Adrenal gland (tissue), 5 donors: ENCODE data around the gene ARHGAP4.

ENCODE experiments used
- POLR2A ChIP-seq, 2 donors: fragments of 450-650 bp; IDR thresholded peaks; one replicate each; pipeline ENCODE4 v1.6.1; 2017; ENCODE audit warnings: antibody characterized with exemption in 2 of 2, mild to moderate bottlenecking in 2 of 2, moderate library complexity in 1 of 2
- TF ChIP-seq, protein P1 (sequence below), 6 experiments: fragments of 450-650 bp in 4 of 6; fragments of 200-600 bp in 2 of 6; sonication (generic) in 1 of 6; IDR thresholded peaks; 1 replicate in 5 of 6; 2 replicates in 1 of 6; pipeline versions ENCODE4 v1.5.1 to v1.8.0; 2016 to 2021; ENCODE audit warnings: antibody characterized with exemption in 6 of 6, mild to moderate bottlenecking in 2 of 6, moderate library complexity in 1 of 6
- donor health status: DM: no; HTN: no; CAD: no.

DNA sequence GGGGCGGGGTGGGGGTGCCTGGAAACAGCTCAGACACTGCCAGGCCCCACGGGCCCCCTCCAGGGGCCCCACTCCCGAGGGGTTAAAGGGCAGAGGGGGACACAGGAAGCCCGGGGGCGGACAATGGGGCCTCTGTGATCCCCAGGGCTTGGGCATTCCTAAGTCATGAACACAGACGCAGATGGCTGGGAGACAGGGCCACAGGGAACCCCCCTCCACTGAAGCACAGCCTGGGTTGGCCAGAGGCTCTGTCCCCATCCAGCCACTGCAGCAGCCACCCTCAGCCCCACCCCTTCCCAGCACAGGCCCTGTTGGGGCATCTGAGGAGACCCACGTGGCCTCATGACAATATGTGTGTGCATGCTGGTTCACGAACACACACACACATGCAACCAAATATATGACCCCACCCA, 44.0 kb downstream of the ARHGAP4 start:
- TF ChIP-seq, protein P1, sequence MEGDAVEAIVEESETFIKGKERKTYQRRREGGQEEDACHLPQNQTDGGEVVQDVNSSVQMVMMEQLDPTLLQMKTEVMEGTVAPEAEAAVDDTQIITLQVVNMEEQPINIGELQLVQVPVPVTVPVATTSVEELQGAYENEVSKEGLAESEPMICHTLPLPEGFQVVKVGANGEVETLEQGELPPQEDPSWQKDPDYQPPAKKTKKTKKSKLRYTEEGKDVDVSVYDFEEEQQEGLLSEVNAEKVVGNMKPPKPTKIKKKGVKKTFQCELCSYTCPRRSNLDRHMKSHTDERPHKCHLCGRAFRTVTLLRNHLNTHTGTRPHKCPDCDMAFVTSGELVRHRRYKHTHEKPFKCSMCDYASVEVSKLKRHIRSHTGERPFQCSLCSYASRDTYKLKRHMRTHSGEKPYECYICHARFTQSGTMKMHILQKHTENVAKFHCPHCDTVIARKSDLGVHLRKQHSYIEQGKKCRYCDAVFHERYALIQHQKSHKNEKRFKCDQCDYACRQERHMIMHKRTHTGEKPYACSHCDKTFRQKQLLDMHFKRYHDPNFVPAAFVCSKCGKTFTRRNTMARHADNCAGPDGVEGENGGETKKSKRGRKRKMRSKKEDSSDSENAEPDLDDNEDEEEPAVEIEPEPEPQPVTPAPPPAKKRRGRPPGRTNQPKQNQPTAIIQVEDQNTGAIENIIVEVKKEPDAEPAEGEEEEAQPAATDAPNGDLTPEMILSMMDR (IDR thresholded peaks at IDR 0.05): no peak
- TF ChIP-seq POLR2A (IDR thresholded peaks at IDR 0.05): no peak
